ENCODE measurements around the gene CYP8B1. TPM values are rescaled to one million over a fixed set of nuclear protein-coding genes. Genes with fewer than 3 reads are reported as not detected.

The CYP8B1 gene
- total RNA-seq, 1 donor from 2014 or later, result not detected

GRCh38 chr3:42877881-42878280 lies 2.2 kb upstream of the CYP8B1 start:
- H3K27me3 Mint-ChIP-seq (ENCODE audit: unreplicated experiment), result peaks cover 35% of the 10 kb centered on the region
- H3K4me3 Mint-ChIP-seq (ENCODE audit: unreplicated experiment), result no peak overlapping the region
- no peak overlapping the region for H3K27ac Mint-ChIP-seq (ENCODE audit: unreplicated experiment)
- TF ChIP-seq CTCF (IDR thresholded peaks at IDR 0.05), result no peak
- H3K36me3 Mint-ChIP-seq (ENCODE audit: unreplicated experiment), result no peaks in the 10 kb centered on the region
- H3K9me3 Mint-ChIP-seq (ENCODE audit: unreplicated experiment), result no peaks in the 10 kb centered on the region
- DNase-seq (ENCODE audit: extremely low spot score, unreplicated experiment), result no peak
- peaks cover 7% of the 10 kb centered on the region for H3K4me1 Mint-ChIP-seq (ENCODE audit: unreplicated experiment)

GRCh38 chr3:42876940-42877720 lies 1.5 kb upstream of the CYP8B1 start:
- Mint-ChIP-seq H3K36me3 (ENCODE audit: unreplicated experiment) (no peaks in the 10 kb centered on the region), H3K4me3 (ENCODE audit: unreplicated experiment) (no peak overlapping the region), H3K4me1 (ENCODE audit: unreplicated experiment) (peaks cover 7% of the 10 kb centered on the region)

DNA sequence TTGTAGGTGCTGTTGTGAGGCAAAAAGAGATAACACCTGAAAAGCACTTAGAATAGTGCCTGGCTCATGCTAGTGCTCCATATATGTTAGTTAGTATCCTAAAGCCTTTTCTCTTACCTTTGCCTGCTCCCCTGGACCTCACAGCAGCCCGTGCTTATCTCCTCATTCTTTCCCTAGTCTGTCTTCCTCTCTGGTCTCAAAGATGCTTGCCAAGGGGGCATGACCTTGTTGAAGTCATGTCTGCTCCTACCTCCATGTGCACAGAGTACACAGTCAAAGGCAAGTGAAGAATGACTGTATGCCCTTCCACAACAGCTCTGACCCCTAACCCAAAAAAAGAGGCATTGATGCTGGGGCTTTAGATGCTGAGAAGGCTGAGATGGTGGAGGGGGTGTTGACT lies 722 bp upstream of the CYP8B1 start:
- H3K9me3 Mint-ChIP-seq (ENCODE audit: unreplicated experiment), result no peaks in the 10 kb centered on the region
- H3K27ac Mint-ChIP-seq (ENCODE audit: unreplicated experiment), result no peak overlapping the region
- H3K27me3 Mint-ChIP-seq (ENCODE audit: unreplicated experiment), result peaks cover 45% of the 10 kb centered on the region
- DNase-seq (ENCODE audit: extremely low spot score, unreplicated experiment), result no peak
- H3K4me1 Mint-ChIP-seq (ENCODE audit: unreplicated experiment), result peaks cover 5% of the 10 kb centered on the region
- no peak overlapping the region for H3K4me3 Mint-ChIP-seq (ENCODE audit: unreplicated experiment)
- no peak for TF ChIP-seq CTCF (IDR thresholded peaks at IDR 0.05)
- no peaks in the 10 kb centered on the region for H3K36me3 Mint-ChIP-seq (ENCODE audit: unreplicated experiment)

More at GRCh38 chr3:42876940-42877720, 1.5 kb upstream of the CYP8B1 start:
- Mint-ChIP-seq H3K27me3 (ENCODE audit: unreplicated experiment) (peaks cover 42% of the 10 kb centered on the region), H3K27ac (ENCODE audit: unreplicated experiment) (no peak overlapping the region), H3K9me3 (ENCODE audit: unreplicated experiment) (no peaks in the 10 kb centered on the region)
- no peak for DNase-seq (ENCODE audit: extremely low spot score, unreplicated experiment)
- no peak for TF ChIP-seq CTCF (IDR thresholded peaks at IDR 0.05)

GRCh38 chr3:42874749-42875148 lies 930 bp downstream of the CYP8B1 start:
- H3K36me3 Mint-ChIP-seq (ENCODE audit: unreplicated experiment), result no peaks in the 10 kb centered on the region
- no peak for TF ChIP-seq CTCF (IDR thresholded peaks at IDR 0.05)
- DNase-seq (ENCODE audit: extremely low spot score, unreplicated experiment), result no peak
- peaks cover 39% of the 10 kb centered on the region for H3K27me3 Mint-ChIP-seq (ENCODE audit: unreplicated experiment)
- H3K27ac Mint-ChIP-seq (ENCODE audit: unreplicated experiment), result no peak overlapping the region
- H3K4me3 Mint-ChIP-seq (ENCODE audit: unreplicated experiment), result no peak overlapping the region
- no peaks in the 10 kb centered on the region for H3K4me1 Mint-ChIP-seq (ENCODE audit: unreplicated experiment)
- no peaks in the 10 kb centered on the region for H3K9me3 Mint-ChIP-seq (ENCODE audit: unreplicated experiment)

DNA sequence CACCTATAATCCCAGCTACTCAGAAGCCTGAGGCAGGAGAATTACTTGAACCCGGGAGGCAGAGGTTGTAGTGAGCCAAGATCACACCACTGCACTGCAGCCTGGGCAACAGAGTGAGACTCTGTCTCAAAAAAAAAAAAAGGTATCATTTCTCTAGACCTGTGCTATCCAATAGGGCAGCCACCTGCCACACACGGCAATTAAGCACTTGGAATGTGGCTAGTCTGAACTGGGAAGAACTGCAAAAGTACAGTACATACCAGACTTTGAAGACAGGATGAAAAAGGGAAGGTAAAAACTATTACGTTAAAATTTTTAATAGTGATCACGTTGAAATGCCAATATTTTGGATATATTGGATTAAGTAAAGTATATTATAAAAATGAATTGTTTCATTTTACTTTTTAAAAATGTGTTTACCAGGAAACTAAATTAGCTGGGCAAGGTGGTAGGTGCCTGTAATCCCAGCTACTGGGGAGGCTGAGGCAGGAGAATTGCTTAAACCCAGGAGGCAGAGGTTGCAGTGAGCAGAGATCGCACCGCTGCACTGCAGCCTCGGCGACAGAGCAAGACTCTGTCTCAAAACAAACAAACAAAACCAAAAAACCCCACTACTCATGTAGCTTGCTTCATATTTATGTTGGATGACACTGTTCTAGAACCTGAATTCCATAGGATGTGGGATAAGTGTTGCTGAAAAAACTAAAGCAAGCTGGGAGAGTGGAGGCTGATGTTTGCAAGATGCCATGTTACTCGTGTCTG lies 2.3 kb downstream of the CYP8B1 start:
- no peaks in the 10 kb centered on the region for H3K36me3 Mint-ChIP-seq (ENCODE audit: unreplicated experiment)
- H3K9me3 Mint-ChIP-seq (ENCODE audit: unreplicated experiment), result no peaks in the 10 kb centered on the region
- H3K27me3 Mint-ChIP-seq (ENCODE audit: unreplicated experiment), result peaks cover 30% of the 10 kb centered on the region
- H3K4me1 Mint-ChIP-seq (ENCODE audit: unreplicated experiment), result no peaks in the 10 kb centered on the region
- H3K4me3 Mint-ChIP-seq (ENCODE audit: unreplicated experiment), result no peak overlapping the region
- H3K27ac Mint-ChIP-seq (ENCODE audit: unreplicated experiment), result no peak overlapping the region
- TF ChIP-seq CTCF (IDR thresholded peaks at IDR 0.05), result no peak
- DNase-seq (ENCODE audit: extremely low spot score, unreplicated experiment), result no peak
